RWPE2 (cell line): ENCODE data around the gene BMERB1.
"Not testable (repeated sequence)": the region's sequence is repeated elsewhere in the genome, so short reads cannot be mapped to it uniquely, and the experiment has no call there.

ENCODE experiments used
- ATAC-seq: fragments of 200-7000 bp; cut with Tn5 transposase; 3 replicates; pipeline ENCODE4 v1.9.1; 2021; ENCODE audit warnings: low read depth
- DNase-seq: peaks from one replicate; pipeline ENCODE4 v3.0.0-alpha.2; 2020; ENCODE audit warnings: low spot score
- H3K27ac ChIP-seq: fragments of 450-650 bp; 2 replicates; pipeline ENCODE4 v1.5.1; 2017; ENCODE audit warnings: mild to moderate bottlenecking; ENCODE audit not compliant: poor library complexity, severe bottlenecking
- H3K27me3 ChIP-seq: fragments of 250-450 bp; sonication (Bioruptor Pico); 2 replicates; pipeline ENCODE4 v1.5.1; 2021; ENCODE audit warnings: mild to moderate bottlenecking, moderate library complexity; ENCODE audit not compliant: insufficient read depth, poor library complexity, severe bottlenecking
- H3K36me3 ChIP-seq: fragments of 250-450 bp; sonication (Bioruptor Pico); 2 replicates; pipeline ENCODE4 v1.5.1; 2020; ENCODE audit warnings: low read depth, mild to moderate bottlenecking, moderate library complexity
- H3K4me1 ChIP-seq: fragments of 250-450 bp; sonication (Bioruptor Pico); 2 replicates; pipeline ENCODE4 v1.5.1; 2021; ENCODE audit warnings: mild to moderate bottlenecking, moderate library complexity; ENCODE audit not compliant: insufficient read depth, poor library complexity, severe bottlenecking
- H3K4me3 ChIP-seq: fragments of 250-450 bp; sonication (Bioruptor Pico); 2 replicates; pipeline ENCODE4 v1.5.1; 2021; ENCODE audit warnings: mild to moderate bottlenecking, moderate library complexity; ENCODE audit not compliant: severe bottlenecking
- H3K9me3 ChIP-seq: fragments of 250-450 bp; sonication (Bioruptor Pico); 2 replicates; pipeline ENCODE4 v1.5.1; 2021; ENCODE audit warnings: mild to moderate bottlenecking, moderate library complexity; ENCODE audit not compliant: severe bottlenecking
- CTCF ChIP-seq: fragments of 450-650 bp; IDR thresholded peaks from one replicate; pipeline ENCODE4 v1.5.1; 2017; ENCODE audit warnings: mild to moderate bottlenecking, moderate library complexity; ENCODE audit not compliant: poor library complexity, severe bottlenecking

Gene BMERB1

GRCh38 chr16:15434079-15434424, 336 bp upstream of the BMERB1 start:
- Histone ChIP-seq H3K27me3 (no peaks in the 10 kb centered on the region), H3K36me3 (no peaks in the 10 kb centered on the region), H3K4me1 (no peaks in the 10 kb centered on the region), H3K9me3 (no peaks in the 10 kb centered on the region), H3K4me3 (peak overlapping the region; percentile 49), H3K27ac (no peak overlapping the region)
- TF ChIP-seq CTCF: no peak
- no peak for ATAC-seq
- no peak for DNase-seq

GRCh38 chr16:15435216-15435864, 952 bp downstream of the BMERB1 start:
- ATAC-seq: peak; percentile 26; the same call in 2 of the 3 replicates
- no peak for DNase-seq
- H3K9me3 ChIP-seq: no peaks in the 10 kb centered on the region
- H3K27me3 ChIP-seq: no peaks in the 10 kb centered on the region
- no peaks in the 10 kb centered on the region for H3K36me3 ChIP-seq
- H3K27ac ChIP-seq: no peak overlapping the region
- peak; percentile 35 for TF ChIP-seq CTCF
- H3K4me1 ChIP-seq: peaks cover 7% of the 10 kb centered on the region
- H3K4me3 ChIP-seq: peak overlapping the region; percentile 49

- Histone ChIP-seq H3K4me1 (peaks cover 19% of the 10 kb centered on the region), H3K27ac (peak overlapping the region; percentile 48), H3K36me3 (no peaks in the 10 kb centered on the region), H3K4me3 (no peak overlapping the region), H3K27me3 (no peaks in the 10 kb centered on the region), H3K9me3 (no peaks in the 10 kb centered on the region)
- DNase-seq: no peak
- TF ChIP-seq CTCF: no peak
- ATAC-seq: no peak
Observed at GRCh38 chr16:15439102-15439501, 4.7 kb downstream of the BMERB1 start.

- DNase-seq (no peak), ATAC-seq (no peak)
- no peak overlapping the region for H3K4me3 ChIP-seq
- peak overlapping the region; percentile 48 for H3K27ac ChIP-seq
- TF ChIP-seq CTCF: no peak
- no peaks in the 10 kb centered on the region for H3K36me3 ChIP-seq
- H3K9me3 ChIP-seq: no peaks in the 10 kb centered on the region
- no peaks in the 10 kb centered on the region for H3K27me3 ChIP-seq
- peaks cover 19% of the 10 kb centered on the region for H3K4me1 ChIP-seq
Observed at GRCh38 chr16:15439521-15439920, 5.1 kb downstream of the BMERB1 start.

GRCh38 chr16:15440852-15441251, 6.5 kb downstream of the BMERB1 start:
- no peak for DNase-seq
- Histone ChIP-seq H3K27me3 (no peaks in the 10 kb centered on the region), H3K27ac (peak overlapping the region; percentile 48), H3K4me3 (no peak overlapping the region), H3K4me1 (peaks cover 19% of the 10 kb centered on the region), H3K9me3 (no peaks in the 10 kb centered on the region), H3K36me3 (no peaks in the 10 kb centered on the region)
- peak; percentile 63 for ATAC-seq
- TF ChIP-seq CTCF: no peak

GRCh38 chr16:15442140-15442539, 7.8 kb downstream of the BMERB1 start:
- not testable (repeated sequence) for H3K36me3 ChIP-seq, H3K4me3 ChIP-seq, DNase-seq, H3K27me3 ChIP-seq, H3K9me3 ChIP-seq
- H3K27ac ChIP-seq: peak overlapping the region; percentile 48
- ATAC-seq: peak; percentile 11; the same call in 1 of the 3 replicates
- H3K4me1 ChIP-seq: peaks cover 19% of the 10 kb centered on the region
